ENCODE data around the gene GIMAP4.

GIMAP4 gene

GRCh38 chr7:150556521-150557138 is 10.6 kb upstream of the GIMAP4 start:
- no peak for TF ChIP-seq CTCF (IDR thresholded peaks at IDR 0.05)
- TF ChIP-seq ZFX (IDR thresholded peaks at IDR 0.05; ENCODE audit: borderline replicate concordance) = no peak
- no peak overlapping the region for H3K27ac ChIP-seq

DNA sequence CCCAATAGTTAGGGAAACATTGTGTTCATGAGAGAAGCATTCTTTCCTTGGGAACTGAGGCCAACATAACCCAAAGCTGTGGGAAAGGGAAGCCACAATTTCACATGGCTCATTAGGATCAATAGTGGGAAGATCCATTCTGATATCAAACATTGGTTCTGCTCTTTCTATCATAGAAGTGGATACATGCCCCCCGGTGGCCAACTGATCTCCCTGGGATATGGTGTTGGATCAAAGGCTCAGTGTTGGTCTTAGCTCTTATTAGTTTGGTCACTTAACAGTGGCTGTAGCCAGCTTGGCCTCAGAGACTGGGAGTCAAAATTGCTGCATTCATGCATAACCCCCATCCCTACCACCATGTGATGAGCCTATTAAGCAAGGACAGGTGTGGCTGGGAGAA is 6.7 kb upstream of the GIMAP4 start:
- no peak overlapping the region for H3K27ac ChIP-seq
- TF ChIP-seq CTCF (IDR thresholded peaks at IDR 0.05) (no peak), ZFX (IDR thresholded peaks at IDR 0.05; ENCODE audit: borderline replicate concordance) (no peak)

DNA sequence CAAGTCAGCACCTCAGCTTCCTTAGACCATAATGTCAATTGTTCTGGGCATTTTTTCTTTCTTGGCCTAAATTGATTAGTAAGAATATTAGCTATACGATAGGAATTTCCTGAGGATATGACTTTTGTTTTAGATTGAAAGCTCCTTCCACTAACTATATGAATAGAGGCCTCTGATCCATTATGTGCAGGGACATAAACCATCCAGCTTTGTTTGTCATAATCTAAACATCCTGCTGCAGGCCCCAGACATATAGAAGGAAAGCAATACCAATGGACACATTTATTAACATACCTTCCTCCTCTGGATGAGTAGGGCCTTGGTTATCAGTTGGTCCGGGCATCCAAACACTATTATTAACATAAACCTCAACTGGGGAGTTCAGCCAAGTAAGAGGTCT is 4.3 kb upstream of the GIMAP4 start:
- no peak overlapping the region for H3K27ac ChIP-seq
- TF ChIP-seq CTCF (IDR thresholded peaks at IDR 0.05) = no peak
- no peak for TF ChIP-seq ZFX (IDR thresholded peaks at IDR 0.05; ENCODE audit: borderline replicate concordance)

DNA sequence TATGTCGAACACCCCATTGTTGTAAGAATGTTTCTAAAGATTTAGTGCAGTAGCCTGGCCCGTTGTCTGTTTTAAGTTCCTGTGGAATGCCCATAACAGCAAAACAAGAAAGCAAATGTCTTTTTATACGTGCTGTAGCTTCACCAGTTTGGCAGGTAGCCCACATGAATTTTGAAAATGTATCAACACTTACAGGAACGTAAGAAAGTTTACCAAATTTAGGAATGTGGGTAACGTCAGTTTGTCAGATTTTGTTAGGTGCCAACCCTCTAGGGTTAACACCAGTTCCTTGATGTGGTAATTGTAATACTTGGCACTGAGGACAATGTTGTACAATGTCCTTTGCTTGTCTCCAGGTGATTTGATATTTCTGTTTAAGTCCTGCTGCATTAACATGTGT is 3.2 kb upstream of the GIMAP4 start:
- no peak overlapping the region for H3K27ac ChIP-seq
- TF ChIP-seq ZFX (IDR thresholded peaks at IDR 0.05; ENCODE audit: borderline replicate concordance) (no peak), CTCF (IDR thresholded peaks at IDR 0.05) (no peak)

- TF ChIP-seq CTCF (IDR thresholded peaks at IDR 0.05) (no peak), ZFX (IDR thresholded peaks at IDR 0.05; ENCODE audit: borderline replicate concordance) (no peak)
- H3K27ac ChIP-seq = no peak overlapping the region
These were observed 2.6 kb upstream of the GIMAP4 start for GRCh38 chr7:150564566-150564965.

DNA sequence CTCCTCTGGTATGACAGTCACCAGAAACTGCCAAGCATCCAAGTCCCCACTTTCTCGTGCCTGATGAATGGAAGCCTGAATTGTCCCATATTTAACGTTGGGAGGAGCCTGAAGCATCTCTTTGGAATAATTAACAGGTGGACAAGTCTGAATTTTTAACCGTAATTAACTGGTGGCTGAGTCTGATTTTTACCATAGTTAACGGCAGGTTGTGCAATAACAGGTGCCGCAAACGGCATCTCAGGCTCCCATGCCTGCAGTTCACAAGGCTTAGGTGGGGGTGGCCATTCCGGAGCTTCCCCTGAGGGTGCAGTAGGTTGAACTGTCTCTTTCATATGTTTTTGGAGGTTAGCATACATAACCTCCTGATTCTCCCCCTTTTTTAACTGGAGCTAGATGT is 2.0 kb upstream of the GIMAP4 start:
- no peak for TF ChIP-seq ZFX (IDR thresholded peaks at IDR 0.05; ENCODE audit: borderline replicate concordance)

GRCh38 chr7:150566123-150566522 is 1.1 kb upstream of the GIMAP4 start:
- no peak for TF ChIP-seq CTCF (IDR thresholded peaks at IDR 0.05)
- no peak for TF ChIP-seq ZFX (IDR thresholded peaks at IDR 0.05; ENCODE audit: borderline replicate concordance)
- no peak overlapping the region for H3K27ac ChIP-seq

More for the DNA sequence above, 2.0 kb upstream of the GIMAP4 start:
- no peak overlapping the region for H3K27ac ChIP-seq

DNA sequence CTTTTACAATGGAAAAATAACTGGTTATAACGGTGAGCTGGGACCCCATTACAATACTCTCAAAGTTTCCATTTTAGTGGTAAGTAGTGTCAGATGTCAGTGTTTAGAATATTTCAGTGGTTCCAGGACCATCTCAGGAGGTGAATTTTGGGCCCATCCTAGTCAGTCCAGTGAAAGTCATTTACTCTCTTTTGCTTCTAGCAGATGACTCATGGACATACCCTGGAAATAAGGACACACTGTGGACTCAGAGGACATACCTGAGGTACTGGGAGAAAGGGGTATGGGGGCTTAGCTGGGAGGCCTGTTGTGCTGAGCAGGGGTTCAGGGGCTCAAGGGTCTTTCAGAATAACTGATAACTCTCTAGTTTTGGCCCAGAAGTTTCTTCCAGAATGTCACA is 618 bp upstream of the GIMAP4 start:
- H3K27ac ChIP-seq = no peak overlapping the region
- no peak for TF ChIP-seq ZFX (IDR thresholded peaks at IDR 0.05; ENCODE audit: borderline replicate concordance)
- TF ChIP-seq CTCF (IDR thresholded peaks at IDR 0.05) = no peak

Data from 22Rv1 (cell line).